HCT116 (cell line): ENCODE data around the gene C1orf122. TPM values are rescaled to one million over a fixed set of nuclear protein-coding genes. Genes with fewer than 3 reads are reported as not detected.

Experiments
- ATAC-seq: fragments of 200-7000 bp; cut with Tn5 transposase; 2 replicates; pipeline ENCODE4 v1.9.1; 2020; ENCODE audit warnings: mild to moderate bottlenecking, moderate library complexity
- BruUV-seq: library from RNA; stranded (reverse); fragments of 400-500 nt; replicated peaks from 2 replicates; lab custom pipeline; 2021; lab: Mats Ljungman, UMichigan
- CTCF ChIA-PET: fragments of 300-600 bp; sonication (Branson Sonifier 250); formaldehyde crosslinking; loops from one replicate; lab custom pipeline; 2021; ENCODE audit warnings: antibody characterized with exemption; lab: Charles Lee
- POLR2A ChIA-PET: fragments of 300-600, 350-600 bp; sonication (Branson Sonifier 250); formaldehyde crosslinking; loops from one replicate; lab custom pipeline; 2021; ENCODE audit warnings: antibody characterized with exemption; lab: Charles Lee
- RAD21 ChIA-PET, 2 experiments: fragments of 300-600 bp; sonication (Branson Sonifier 250); formaldehyde crosslinking; loops; one replicate each; lab custom pipeline; 2023; ENCODE audit warnings: low total read pairs in 2 of 2; ENCODE audit not compliant: uncharacterized antibody in 2 of 2, unreplicated experiment in 2 of 2, low non-redundant PET in 1 of 2; lab: Charles Lee
- DNase-seq: peaks from one replicate; pipeline ENCODE4 v3.0.0-alpha.2; 2010; ENCODE audit warnings: low read depth, low spot score
- H2AFZ ChIP-seq: fragments of 200-600 bp; shearing (Covaris generic), sonication (generic); 2 replicates; pipeline ENCODE4 v1.6.1; 2017; ENCODE audit warnings: low read depth, mixed run types, mixed read lengths, antibody characterized with exemption, low read length; ENCODE audit not compliant: poor library complexity, severe bottlenecking
- H3K27ac ChIP-seq: 2 replicates; pipeline ENCODE4 v1.5.1; 2012; ENCODE audit warnings: low read depth, low read length
- H3K27me3 ChIP-seq: fragments of 200-600 bp; sonication (generic); 2 replicates; pipeline ENCODE4 v1.6.1; 2016; ENCODE audit warnings: mixed run types, low read length, mixed read lengths; ENCODE audit not compliant: insufficient read depth
- H3K36me3 ChIP-seq, 2 experiments: fragments of 200-500 bp in 1 of 2; fragments of 200-600 bp in 1 of 2; sonication (Bioruptor generic) in 1 of 2; sonication (generic) in 1 of 2; 2 replicates each; pipeline versions ENCODE4 v1.5.1 to v1.6.1; 2014 to 2016; ENCODE audit warnings: low read length in 2 of 2, inconsistent platforms in 1 of 2, mixed read lengths in 1 of 2, mixed run types in 1 of 2; ENCODE audit not compliant: insufficient read depth in 2 of 2, control insufficient read depth in 1 of 2
- H3K4me1 ChIP-seq, 2 experiments: fragments of 200-600 bp in 1 of 2; sonication (generic) in 1 of 2; 2 replicates each; pipeline versions ENCODE4 v1.5.1 to v1.6.1; 2012 to 2017; ENCODE audit warnings: low read length in 2 of 2, inconsistent platforms in 1 of 2, mild to moderate bottlenecking in 1 of 2, mixed read lengths in 1 of 2, mixed run types in 1 of 2, moderate library complexity in 1 of 2; ENCODE audit not compliant: insufficient read depth in 2 of 2, control insufficient read depth in 1 of 2
- H3K4me2 ChIP-seq: fragments of 200-600 bp; sonication (generic); 2 replicates; pipeline ENCODE4 v1.6.1; 2017; ENCODE audit warnings: mixed run types, low read length, mixed read lengths
- H3K4me3 ChIP-seq, 2 experiments: fragments of 200-600 bp in 1 of 2; sonication (generic) in 1 of 2; replicated peaks in 1 of 2; 2 replicates each; pipeline ENCODE4 v1.5.1; 2011 to 2016; ENCODE audit warnings: low read length in 2 of 2, control low read depth in 1 of 2, low read depth in 1 of 2, mild to moderate bottlenecking in 1 of 2, mixed read lengths in 1 of 2, mixed run types in 1 of 2
- H3K79me2 ChIP-seq: fragments of 200-600 bp; sonication (generic); 2 replicates; pipeline ENCODE4 v1.6.1; 2017; ENCODE audit warnings: mild to moderate bottlenecking, mixed run types, low read length, moderate library complexity, mixed read lengths; ENCODE audit not compliant: insufficient read depth
- H3K9ac ChIP-seq: fragments of 200-600 bp; sonication (generic); 2 replicates; pipeline ENCODE4 v1.6.1; 2016; ENCODE audit warnings: low read length, mixed read lengths
- H3K9me2 ChIP-seq: fragments of 200-600 bp; sonication (generic), shearing (Covaris generic); 2 replicates; pipeline ENCODE4 v1.6.1; 2017; ENCODE audit warnings: mixed run types, mild to moderate bottlenecking, moderate library complexity; ENCODE audit not compliant: insufficient read depth
- H3K9me3 ChIP-seq, 2 experiments: fragments of 200-500 bp in 1 of 2; fragments of 200-600 bp in 1 of 2; sonication (Bioruptor generic) in 1 of 2; sonication (generic) in 1 of 2; 2 replicates each; pipeline ENCODE4 v1.6.1; 2014 to 2017; ENCODE audit warnings: low read length in 2 of 2, mixed read lengths in 2 of 2, inconsistent platforms in 1 of 2, low read depth in 1 of 2, mild to moderate bottlenecking in 1 of 2, mixed run types in 1 of 2, moderate library complexity in 1 of 2; ENCODE audit not compliant: control insufficient read depth in 1 of 2, insufficient read depth in 1 of 2
- H4K20me1 ChIP-seq: fragments of 200-600 bp; sonication (generic), shearing (Covaris generic); 2 replicates; pipeline ENCODE4 v1.6.1; 2017; ENCODE audit warnings: mixed run types, mild to moderate bottlenecking, moderate library complexity; ENCODE audit not compliant: insufficient read depth
- EGR1 ChIP-seq: IDR thresholded peaks from 2 replicates; pipeline ENCODE4 v1.6.1; 2012; ENCODE audit warnings: low read depth
- ELF1 ChIP-seq: IDR thresholded peaks from 2 replicates; pipeline ENCODE4 v1.6.1; 2012; ENCODE audit warnings: low read depth, borderline replicate concordance
- EZH2 ChIP-seq: fragments of 200-600 bp; sonication (generic); IDR thresholded peaks from 2 replicates; pipeline ENCODE4 v1.6.1; 2017; ENCODE audit warnings: antibody characterized with exemption, mixed run types
- EZH2phosphoT487 ChIP-seq: fragments of 200-600 bp; IDR thresholded peaks from 2 replicates; pipeline ENCODE4 v1.6.1; 2018; ENCODE audit warnings: antibody characterized with exemption, borderline replicate concordance
- FOSL1 ChIP-seq: IDR thresholded peaks from 2 replicates; pipeline ENCODE4 v1.6.1; 2012; ENCODE audit warnings: low read depth
- JUND ChIP-seq: IDR thresholded peaks from 2 replicates; pipeline ENCODE4 v1.6.1; 2012
- POLR2A ChIP-seq: IDR thresholded peaks from 2 replicates; pipeline ENCODE4 v1.7.0; 2011; ENCODE audit warnings: borderline replicate concordance; ENCODE audit not compliant: insufficient read depth, insufficient read length; ENCODE audit errors: extremely low read depth
- RAD21 ChIP-seq: IDR thresholded peaks from 2 replicates; pipeline ENCODE4 v1.6.1; 2012; ENCODE audit warnings: low read depth, mild to moderate bottlenecking
- SRF ChIP-seq: IDR thresholded peaks from 2 replicates; pipeline ENCODE4 v1.6.1; 2012; ENCODE audit warnings: low read depth
- TCF7L2 ChIP-seq: IDR thresholded peaks from 2 replicates; pipeline ENCODE4 v1.7.0; 2011; ENCODE audit warnings: borderline replicate concordance, inconsistent platforms; ENCODE audit not compliant: insufficient read depth, insufficient read length; ENCODE audit errors: extremely low read depth
- intact Hi-C: fragments of 100-400 bp; cut with micrococcal nuclease; formaldehyde crosslinking; loops from 2 replicates; pipeline ENCODE4 v1.10.0; 2022
- total RNA-seq: library from RNA; stranded (reverse); gene quantifications from one replicate; pipeline ENCODE4 v1.2.1, GENCODE V29; 2021; ENCODE audit not compliant: unreplicated experiment
- TF ChIP-seq, protein P1 (sequence below): IDR thresholded peaks from 2 replicates; pipeline ENCODE4 v1.6.1; 2012; ENCODE audit warnings: low read depth
- TF ChIP-seq, protein P2 (sequence below): IDR thresholded peaks from 2 replicates; pipeline ENCODE4 v1.6.1; 2012

Gene C1orf122
- total RNA-seq, 1 experiment from 2014 or later = 34.2 TPM

DNA sequence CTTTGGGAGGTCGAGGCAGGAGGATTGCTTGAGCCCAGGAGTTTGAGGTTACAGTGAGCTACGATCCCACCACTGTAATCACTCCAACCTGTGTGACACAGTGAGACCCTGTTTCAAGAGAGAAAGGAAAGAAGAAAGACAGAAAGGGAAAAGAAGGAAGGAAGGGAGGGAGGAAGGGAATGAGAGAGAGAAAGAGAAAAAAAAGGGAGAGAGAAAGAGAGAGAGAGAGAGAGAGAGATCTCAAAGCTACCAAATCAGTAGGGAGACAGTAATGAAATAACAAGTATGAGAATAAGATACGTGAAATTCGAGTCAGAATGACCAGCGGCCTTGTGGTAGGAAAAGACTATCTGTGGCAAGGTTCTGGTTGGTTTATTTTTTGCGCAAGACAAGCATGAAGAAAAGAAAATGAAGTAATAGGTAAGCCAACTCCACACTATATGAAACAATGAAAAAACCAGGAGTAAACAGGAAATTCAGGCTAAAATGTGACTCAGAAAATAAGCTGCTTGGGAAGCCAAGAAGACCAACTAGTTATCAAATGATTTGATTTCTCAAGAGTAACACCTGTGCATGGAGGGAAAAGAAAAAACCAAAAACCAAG, 42.9 kb downstream of the C1orf122 start:
- no peak for ATAC-seq
- no TSS peak for BruUV-seq
- Histone ChIP-seq H3K36me3 (peaks cover 5 to 19% of the 10 kb centered on the region in 2 experiments; a peak in 3 of 4 replicates), H3K27ac (no peak overlapping the region), H2AFZ (no peak overlapping the region), H3K79me2 (peaks cover 91% of the 10 kb centered on the region), H4K20me1 (peaks cover 4% of the 10 kb centered on the region; the same call in 1 of the 2 replicates), H3K27me3 (no peaks in the 10 kb centered on the region), H3K9ac (no peak overlapping the region), H3K4me3 (no peak overlapping the region), H3K4me2 (no peak overlapping the region), H3K9me2 (no peaks in the 10 kb centered on the region), H3K9me3 (no peaks in the 10 kb centered on the region), H3K4me1 (no peaks in the 10 kb centered on the region)
- ChIA-PET POLR2A (no interaction called here), CTCF (interaction anchor here (2.0 kb wide), 1 partner anchor 9 kb away, joined by 10 read pairs; the partner anchor contains the start of gene MTF1), RAD21 (no interaction called here)
- no peak for DNase-seq
- no peak for TF ChIP-seq EZH2phosphoT487
- TF ChIP-seq, protein P1, sequence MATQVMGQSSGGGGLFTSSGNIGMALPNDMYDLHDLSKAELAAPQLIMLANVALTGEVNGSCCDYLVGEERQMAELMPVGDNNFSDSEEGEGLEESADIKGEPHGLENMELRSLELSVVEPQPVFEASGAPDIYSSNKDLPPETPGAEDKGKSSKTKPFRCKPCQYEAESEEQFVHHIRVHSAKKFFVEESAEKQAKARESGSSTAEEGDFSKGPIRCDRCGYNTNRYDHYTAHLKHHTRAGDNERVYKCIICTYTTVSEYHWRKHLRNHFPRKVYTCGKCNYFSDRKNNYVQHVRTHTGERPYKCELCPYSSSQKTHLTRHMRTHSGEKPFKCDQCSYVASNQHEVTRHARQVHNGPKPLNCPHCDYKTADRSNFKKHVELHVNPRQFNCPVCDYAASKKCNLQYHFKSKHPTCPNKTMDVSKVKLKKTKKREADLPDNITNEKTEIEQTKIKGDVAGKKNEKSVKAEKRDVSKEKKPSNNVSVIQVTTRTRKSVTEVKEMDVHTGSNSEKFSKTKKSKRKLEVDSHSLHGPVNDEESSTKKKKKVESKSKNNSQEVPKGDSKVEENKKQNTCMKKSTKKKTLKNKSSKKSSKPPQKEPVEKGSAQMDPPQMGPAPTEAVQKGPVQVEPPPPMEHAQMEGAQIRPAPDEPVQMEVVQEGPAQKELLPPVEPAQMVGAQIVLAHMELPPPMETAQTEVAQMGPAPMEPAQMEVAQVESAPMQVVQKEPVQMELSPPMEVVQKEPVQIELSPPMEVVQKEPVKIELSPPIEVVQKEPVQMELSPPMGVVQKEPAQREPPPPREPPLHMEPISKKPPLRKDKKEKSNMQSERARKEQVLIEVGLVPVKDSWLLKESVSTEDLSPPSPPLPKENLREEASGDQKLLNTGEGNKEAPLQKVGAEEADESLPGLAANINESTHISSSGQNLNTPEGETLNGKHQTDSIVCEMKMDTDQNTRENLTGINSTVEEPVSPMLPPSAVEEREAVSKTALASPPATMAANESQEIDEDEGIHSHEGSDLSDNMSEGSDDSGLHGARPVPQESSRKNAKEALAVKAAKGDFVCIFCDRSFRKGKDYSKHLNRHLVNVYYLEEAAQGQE = no peak
- no peak for TF ChIP-seq EZH2
- no peak for TF ChIP-seq JUND
- TF ChIP-seq, protein P2, sequence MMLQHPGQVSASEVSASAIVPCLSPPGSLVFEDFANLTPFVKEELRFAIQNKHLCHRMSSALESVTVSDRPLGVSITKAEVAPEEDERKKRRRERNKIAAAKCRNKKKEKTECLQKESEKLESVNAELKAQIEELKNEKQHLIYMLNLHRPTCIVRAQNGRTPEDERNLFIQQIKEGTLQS = no peak
- no peak for TF ChIP-seq SRF
- TF ChIP-seq RAD21 = no peak
- no peak for TF ChIP-seq EGR1
- no peak for TF ChIP-seq POLR2A
- no peak for TF ChIP-seq FOSL1
- TF ChIP-seq TCF7L2 = no peak
- TF ChIP-seq ELF1 = no peak
- TF ChIP-seq, all 23 proteins: peak for 0
- intact Hi-C loops = no loop called here
